Measurements from ENCODE around the gene UBE2E2.
"Not testable (repeated sequence)": the region's sequence is repeated elsewhere in the genome, so short reads cannot be mapped to it uniquely, and the experiment has no call there.

UBE2E2 gene

DNA sequence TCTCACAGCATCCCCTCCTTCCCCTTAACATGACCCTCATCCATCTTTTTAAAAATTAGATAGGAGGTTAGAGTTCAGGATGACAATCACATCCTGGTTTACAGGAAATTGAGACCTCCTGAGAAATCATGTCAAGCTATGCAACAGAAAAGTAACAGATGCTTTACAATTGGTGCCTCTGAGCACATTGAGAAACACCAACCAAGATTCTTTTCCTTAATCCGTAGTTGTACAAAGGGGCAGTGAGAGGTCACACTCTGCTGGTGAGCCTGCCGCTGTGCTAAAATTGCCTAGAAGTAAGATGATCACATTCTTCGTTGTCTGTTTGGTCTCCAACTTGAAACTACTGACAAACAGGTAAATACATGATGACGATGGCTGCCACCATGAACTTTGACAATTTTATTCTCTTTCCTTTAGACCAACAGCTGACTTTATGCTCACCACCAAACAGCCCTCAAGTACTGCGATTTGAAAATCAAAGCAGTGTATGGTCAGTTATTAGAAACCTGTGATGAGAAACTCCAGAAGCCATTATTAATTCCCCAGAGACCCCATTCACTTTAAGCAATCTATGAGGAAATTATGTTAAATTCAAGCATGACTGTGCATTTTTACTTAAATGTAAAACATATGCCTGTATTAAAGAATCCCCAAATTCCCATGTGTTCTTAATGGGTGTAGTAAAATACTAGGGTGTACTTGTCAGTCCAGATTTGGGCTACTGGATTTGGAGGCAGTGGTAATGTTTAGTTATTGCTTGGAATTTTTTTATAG lies 392.0 kb downstream of the UBE2E2 start:
- Mint-ChIP-seq H3K27me3 (no peaks in the 10 kb centered on the region), H3K27ac (no peak overlapping the region), H3K4me3 (no peak overlapping the region), H3K36me3 (peaks cover 12% of the 10 kb centered on the region), H3K4me1 (no peaks in the 10 kb centered on the region), H3K9me3 (peaks cover 6% of the 10 kb centered on the region)

DNA sequence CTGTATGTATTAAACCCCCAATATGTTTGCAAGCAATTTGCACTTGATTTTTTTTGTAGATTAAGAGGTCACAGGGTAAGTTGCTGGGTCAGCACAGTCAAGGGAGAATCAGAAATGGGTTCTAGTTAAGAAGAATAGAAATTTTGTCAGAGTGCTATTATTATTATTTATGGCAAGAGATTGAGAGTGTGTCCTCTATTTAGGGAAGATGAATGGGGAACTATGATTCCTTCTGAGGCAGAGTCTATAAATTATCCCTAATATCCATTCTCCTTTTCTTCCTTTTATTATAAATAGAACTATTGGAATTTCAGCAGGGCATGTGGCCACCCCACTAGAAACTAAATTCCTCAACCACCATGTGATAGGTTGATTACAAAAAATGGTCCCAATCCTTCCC lies 392.7 kb downstream of the UBE2E2 start:
- Mint-ChIP-seq H3K27ac (no peak overlapping the region), H3K9me3 (peaks cover 6% of the 10 kb centered on the region), H3K4me3 (no peak overlapping the region), H3K27me3 (no peaks in the 10 kb centered on the region), H3K36me3 (peaks cover 12% of the 10 kb centered on the region), H3K4me1 (no peaks in the 10 kb centered on the region)

DNA sequence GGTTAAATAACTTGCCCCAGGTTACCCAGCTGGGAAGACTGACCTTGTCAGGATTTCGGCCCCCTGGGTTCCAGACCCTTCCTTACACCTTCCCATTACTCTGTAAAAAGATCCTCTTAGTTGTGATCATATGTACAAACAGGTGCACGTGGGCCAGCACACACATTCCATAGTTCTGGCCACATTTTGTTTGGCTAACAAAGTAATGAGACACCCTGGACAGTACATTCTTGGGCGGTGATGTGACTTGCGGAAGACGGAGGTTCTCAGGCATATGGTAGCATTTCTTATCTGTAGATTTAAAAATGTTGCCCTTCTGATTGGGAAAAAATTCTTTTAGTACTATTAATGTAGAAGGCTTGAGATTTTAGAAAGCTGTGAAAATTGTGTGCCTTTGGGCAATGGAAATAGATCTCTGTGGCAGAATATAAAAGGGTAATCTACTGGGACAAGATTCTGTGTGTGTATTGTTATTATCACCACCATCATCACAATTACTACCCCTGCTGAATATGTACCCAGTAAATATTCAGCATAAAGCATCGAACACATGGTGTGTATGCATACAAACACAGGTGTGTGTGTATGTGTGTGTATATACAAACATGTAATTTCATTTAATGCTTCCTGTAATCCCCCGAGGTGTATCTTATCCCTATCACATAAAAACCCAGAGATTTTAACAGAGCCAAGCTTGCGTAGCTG lies 397.2 kb downstream of the UBE2E2 start:
- H3K36me3 Mint-ChIP-seq: peaks cover 10% of the 10 kb centered on the region
- peaks cover 6% of the 10 kb centered on the region for H3K9me3 Mint-ChIP-seq
- no peaks in the 10 kb centered on the region for H3K4me1 Mint-ChIP-seq
- no peaks in the 10 kb centered on the region for H3K27me3 Mint-ChIP-seq
- no peak overlapping the region for H3K27ac Mint-ChIP-seq
- no peak overlapping the region for H3K4me3 Mint-ChIP-seq

DNA sequence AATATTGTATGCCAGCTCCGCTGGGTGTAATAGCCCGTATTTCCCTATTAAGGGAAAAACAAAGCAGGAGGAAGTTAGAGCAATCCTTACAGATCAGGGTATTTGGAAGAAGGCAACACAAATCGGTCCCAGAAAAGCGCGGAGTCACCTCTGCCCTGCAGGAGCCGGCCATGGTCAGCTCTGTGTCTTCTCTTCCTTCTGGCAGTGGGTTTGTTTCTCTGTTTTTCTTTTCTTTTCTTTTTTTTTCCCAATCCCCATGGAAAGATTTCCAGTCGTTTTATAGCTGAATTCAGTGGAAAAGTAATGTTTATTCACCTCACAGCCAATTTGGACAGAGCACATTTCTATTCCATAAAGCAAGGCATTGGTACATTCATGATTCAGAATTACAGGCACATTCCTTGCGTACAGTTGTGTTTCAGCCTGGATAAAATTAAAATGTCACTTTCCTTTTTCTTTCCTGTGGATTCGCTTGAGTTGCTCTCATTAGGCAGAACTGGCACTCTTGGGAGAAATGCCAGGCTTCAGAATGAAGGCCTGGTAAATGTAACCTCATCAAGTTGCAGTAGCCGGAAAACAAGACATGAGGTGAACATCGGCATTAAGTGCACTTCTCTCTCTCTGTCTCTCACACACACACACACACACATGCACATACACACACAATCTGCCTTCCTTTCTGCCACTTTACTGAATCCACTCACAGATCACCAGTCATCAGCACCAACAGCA lies 398.1 kb downstream of the UBE2E2 start:
- peaks cover 6% of the 10 kb centered on the region for H3K36me3 Mint-ChIP-seq
- no peak overlapping the region for H3K27ac Mint-ChIP-seq
- no peak overlapping the region for H3K4me3 Mint-ChIP-seq
- no peaks in the 10 kb centered on the region for H3K27me3 Mint-ChIP-seq
- peaks cover 6% of the 10 kb centered on the region for H3K9me3 Mint-ChIP-seq
- no peaks in the 10 kb centered on the region for H3K4me1 Mint-ChIP-seq

DNA sequence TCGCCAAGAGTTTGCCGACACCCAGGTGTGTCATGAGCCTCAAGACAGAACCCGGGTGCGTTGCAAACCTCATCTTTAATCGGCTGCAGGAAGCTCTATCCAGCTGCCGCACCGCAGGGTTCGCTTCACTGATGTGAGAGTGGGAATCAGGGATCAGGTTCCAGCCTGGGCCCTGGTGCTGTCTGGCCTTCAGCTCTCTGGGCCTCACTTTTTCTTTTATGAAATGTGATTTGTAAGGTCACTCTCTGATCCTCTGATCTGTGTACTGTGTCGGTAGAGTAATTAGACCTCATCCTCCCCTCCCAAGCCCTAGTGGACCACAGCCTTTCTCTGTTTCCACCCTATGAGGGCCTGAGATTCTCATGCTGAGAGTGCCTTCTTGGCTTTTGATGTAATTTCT lies 399.8 kb downstream of the UBE2E2 start:
- Mint-ChIP-seq H3K36me3 (no peaks in the 10 kb centered on the region), H3K27me3 (no peaks in the 10 kb centered on the region), H3K27ac (no peak overlapping the region), H3K4me1 (no peaks in the 10 kb centered on the region), H3K9me3 (no peaks in the 10 kb centered on the region), H3K4me3 (no peak overlapping the region)

DNA sequence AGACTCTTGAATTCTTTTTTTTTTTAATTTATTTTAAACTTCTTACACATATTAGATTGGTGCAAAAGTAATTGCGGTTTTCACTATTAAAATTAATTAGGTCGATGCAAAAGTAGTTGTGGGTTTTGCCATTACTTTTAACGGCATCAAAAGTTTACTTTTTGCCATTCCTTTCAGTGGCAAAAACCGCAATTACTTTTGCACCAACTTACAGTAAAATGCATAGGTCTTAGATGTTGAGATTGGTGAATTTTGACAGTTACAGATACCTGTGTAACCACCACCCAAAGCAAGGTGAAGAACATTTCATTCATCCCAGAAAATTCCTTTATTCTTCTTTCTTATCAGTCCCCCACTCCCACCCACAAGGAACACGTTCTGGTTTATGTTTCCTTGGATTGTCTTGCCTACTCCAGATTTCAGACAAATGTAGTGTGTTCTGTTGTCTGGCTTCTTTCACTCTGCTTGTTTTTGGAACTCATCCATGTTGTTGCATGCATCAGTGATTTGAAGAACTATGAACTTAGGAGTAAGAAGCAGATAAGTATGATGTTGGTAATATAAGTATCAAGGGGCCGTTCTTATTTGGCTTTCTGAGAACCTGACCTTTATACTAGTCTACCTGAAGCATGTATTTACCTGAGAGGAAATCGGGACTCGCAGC lies 404.2 kb downstream of the UBE2E2 start:
- H3K36me3 Mint-ChIP-seq: no peaks in the 10 kb centered on the region
- no peaks in the 10 kb centered on the region for H3K27me3 Mint-ChIP-seq
- H3K4me1 Mint-ChIP-seq: no peaks in the 10 kb centered on the region
- H3K9me3 Mint-ChIP-seq: no peaks in the 10 kb centered on the region
- no peak overlapping the region for H3K4me3 Mint-ChIP-seq
- H3K27ac Mint-ChIP-seq: no peak overlapping the region

DNA sequence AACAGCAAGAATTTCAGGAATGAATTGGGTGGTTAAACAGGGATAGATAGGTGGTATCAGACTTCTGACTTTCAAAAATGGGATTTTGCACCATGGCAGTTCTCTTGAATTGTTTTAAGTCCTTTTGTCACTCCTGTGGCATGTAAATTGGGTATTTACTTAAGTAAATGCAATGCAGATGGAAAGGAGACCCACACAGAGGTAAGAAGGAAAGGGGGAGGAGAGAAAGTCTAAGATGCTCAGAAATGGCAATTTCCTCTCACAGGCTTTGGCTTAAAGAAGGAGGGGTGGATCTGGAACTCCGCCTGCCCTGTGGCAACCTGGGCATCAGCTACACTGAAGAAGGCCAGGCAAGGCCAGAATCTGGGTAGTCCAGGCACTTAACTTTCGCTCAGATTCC lies 405.5 kb downstream of the UBE2E2 start:
- H3K4me1 Mint-ChIP-seq: no peaks in the 10 kb centered on the region
- H3K27ac Mint-ChIP-seq: no peak overlapping the region
- no peak overlapping the region for H3K4me3 Mint-ChIP-seq
- no peaks in the 10 kb centered on the region for H3K9me3 Mint-ChIP-seq
- no peaks in the 10 kb centered on the region for H3K36me3 Mint-ChIP-seq
- no peaks in the 10 kb centered on the region for H3K27me3 Mint-ChIP-seq

DNA sequence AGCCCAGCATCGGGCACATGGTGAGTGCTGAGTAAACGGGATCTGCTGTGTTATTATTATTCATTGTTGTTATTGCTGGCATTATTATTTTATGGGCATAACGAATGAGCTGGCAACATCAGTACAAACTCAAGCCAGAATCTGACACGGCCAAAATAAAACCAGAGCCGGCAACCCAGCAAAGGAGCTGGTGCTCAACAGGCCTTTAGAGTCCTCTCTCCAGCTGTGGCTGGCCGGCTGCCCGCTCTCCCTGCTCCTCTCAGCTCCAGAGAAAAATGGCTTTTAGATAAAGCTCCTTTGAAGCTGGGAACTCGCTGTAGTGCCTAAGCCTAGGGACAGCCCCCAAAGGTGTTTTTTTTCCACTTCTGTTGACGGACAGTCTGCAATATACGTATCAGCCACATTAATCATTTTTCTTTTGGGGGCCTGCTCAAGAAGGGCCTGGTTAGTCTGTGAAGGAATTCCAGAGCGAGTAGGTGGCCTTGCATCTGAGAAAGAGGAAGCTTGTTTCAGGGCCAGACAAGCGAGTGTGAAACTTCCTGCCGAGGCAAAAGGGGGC lies 408.7 kb downstream of the UBE2E2 start:
- H3K36me3 Mint-ChIP-seq: no peaks in the 10 kb centered on the region
- no peaks in the 10 kb centered on the region for H3K27me3 Mint-ChIP-seq
- H3K27ac Mint-ChIP-seq: no peak overlapping the region
- H3K4me1 Mint-ChIP-seq: peaks cover 4% of the 10 kb centered on the region
- H3K9me3 Mint-ChIP-seq: no peaks in the 10 kb centered on the region
- no peak overlapping the region for H3K4me3 Mint-ChIP-seq

DNA sequence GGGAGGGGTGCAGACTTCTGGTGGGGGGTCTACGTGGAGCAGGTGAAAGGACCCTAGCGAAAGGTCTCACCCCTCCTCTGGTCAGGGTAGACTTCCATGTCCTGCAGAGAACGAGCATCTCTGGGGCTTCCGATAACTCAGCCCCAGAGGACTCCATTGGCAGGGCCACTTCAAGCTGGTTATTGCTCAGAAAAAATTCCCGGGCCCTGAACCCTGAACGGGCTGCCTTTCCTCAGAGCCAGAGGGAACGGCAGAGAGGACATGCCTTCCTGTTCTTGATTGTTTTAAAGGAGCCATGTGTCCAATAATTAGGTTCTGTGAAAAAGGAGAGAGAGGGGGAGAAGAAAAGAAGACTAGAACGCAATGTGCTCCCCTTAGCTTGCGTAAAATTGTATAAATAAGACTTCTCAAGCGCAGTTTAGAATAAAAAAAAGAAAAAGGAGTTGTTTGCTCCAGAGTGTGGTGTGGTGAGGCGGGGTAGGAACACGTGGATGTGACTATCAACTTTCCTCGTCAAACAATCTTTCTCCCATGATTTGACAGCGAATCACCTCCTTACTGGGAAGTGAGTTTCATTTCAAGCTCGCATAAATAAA lies 409.3 kb downstream of the UBE2E2 start:
- Mint-ChIP-seq H3K36me3 (peaks cover 2% of the 10 kb centered on the region), H3K27ac (no peak overlapping the region), H3K4me3 (no peak overlapping the region), H3K4me1 (peaks cover 9% of the 10 kb centered on the region), H3K27me3 (no peaks in the 10 kb centered on the region), H3K9me3 (no peaks in the 10 kb centered on the region)

DNA sequence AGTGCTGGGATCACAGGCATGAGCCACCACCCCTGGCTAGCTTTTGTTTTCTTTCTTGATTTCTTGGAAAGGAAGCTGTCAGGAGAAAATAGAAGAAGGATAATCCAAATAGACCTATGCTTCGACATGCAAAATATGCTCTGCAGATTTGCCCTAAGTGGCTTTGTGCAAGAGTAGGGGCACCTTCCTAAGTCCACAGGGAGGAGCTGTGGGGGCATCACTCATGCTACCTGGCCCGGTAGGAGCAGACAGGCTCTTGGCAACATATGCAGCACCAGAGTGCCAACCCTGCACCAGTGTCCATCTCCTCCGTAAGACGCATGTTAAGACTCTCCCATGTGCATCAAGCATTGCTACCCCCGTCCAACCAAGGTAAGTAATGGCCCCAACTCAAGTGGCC lies 411.9 kb downstream of the UBE2E2 start:
- Mint-ChIP-seq H3K9me3 (no peaks in the 10 kb centered on the region), H3K4me3 (no peak overlapping the region), H3K27ac (no peak overlapping the region), H3K4me1 (peaks cover 14% of the 10 kb centered on the region), H3K36me3 (peaks cover 2% of the 10 kb centered on the region), H3K27me3 (no peaks in the 10 kb centered on the region)

DNA sequence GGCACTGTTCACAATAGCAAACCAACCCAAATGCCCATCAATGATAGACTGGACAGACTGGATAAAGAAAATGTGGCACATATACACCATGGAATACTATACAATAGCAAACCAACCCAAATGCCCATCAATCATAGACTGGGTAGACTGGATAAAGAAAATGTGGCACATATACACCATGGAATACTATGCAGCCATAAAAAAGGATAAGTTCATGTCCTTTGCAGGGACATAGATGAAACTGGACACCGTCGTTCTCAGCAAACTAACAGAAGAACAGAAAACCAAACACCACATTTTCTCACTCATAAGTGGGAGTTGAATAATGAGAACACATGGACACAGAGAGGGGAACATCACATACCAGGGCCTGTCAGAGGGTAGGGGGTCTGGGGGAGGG lies 415.3 kb downstream of the UBE2E2 start:
- H3K27ac Mint-ChIP-seq, H3K36me3 Mint-ChIP-seq, H3K4me3 Mint-ChIP-seq, H3K27me3 Mint-ChIP-seq, H3K9me3 Mint-ChIP-seq: not testable (repeated sequence)
- H3K4me1 Mint-ChIP-seq: peaks cover 14% of the 10 kb centered on the region

DNA sequence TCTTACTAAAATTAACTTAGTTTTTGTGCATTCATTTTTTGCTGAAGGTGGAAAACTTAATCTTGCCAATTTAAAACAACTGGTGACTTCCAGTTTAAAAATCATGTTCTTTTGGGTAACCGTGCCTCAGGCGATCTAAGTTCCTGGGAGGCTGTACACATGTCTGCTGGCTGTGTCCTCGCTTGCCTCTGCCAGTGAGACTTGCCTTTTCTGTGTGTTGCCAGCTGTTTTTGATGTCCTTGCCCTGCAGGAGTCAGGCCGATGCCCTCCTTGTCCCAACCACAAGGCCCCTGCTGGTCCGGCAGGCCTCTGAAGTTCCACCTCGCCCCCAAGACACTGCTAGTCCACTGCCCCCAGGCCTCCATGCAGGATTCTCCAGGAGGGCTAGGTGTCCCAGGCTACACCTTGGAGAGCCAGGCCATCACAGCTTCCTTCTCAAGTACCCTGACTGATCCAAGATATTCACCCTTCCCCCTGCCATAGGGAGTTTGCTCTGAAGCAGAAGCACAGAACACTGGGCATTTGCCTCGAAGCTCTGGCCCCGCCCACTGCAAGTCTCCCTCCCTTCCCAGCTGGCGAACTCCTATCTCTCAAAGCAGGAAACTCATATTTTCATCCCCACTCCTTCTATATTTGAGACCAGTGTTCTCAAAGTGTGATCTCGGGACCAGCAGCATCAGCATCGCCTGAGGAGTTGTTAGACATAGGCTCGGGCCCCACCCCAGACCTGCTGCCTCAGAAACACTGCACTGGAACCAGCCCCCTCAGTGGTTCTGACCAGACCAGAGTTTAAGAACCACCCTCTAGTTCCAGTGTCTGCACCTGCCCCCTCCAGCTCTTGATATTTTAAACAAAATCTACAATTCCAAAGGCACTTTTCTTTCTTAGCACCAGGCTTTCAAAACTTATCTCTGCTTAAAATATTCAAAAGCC lies 416.8 kb downstream of the UBE2E2 start:
- Mint-ChIP-seq H3K36me3 (peaks cover 2% of the 10 kb centered on the region), H3K9me3 (no peaks in the 10 kb centered on the region), H3K4me1 (peaks cover 14% of the 10 kb centered on the region), H3K27me3 (peaks cover 1% of the 10 kb centered on the region), H3K27ac (no peak overlapping the region), H3K4me3 (no peak overlapping the region)

DNA sequence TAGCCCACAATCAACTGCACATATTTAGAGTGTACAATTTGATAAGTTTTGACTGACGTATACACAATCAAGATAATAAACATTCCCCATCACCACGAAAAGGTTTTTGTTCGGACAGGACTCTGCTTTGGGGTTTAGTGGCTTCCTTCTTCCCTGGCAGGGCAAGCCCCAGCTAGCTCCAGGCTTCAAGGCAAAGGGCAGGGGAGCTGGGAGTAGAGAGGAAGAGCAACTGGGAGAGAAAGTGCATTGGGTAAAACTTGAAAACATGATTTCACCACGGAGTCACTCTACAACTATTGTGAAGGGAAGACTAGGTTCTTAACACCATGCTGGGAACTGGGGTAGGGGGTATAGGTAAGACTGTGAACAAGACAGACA lies 417.5 kb downstream of the UBE2E2 start:
- Mint-ChIP-seq H3K27me3 (peaks cover 1% of the 10 kb centered on the region), H3K4me1 (peaks cover 14% of the 10 kb centered on the region), H3K27ac (no peak overlapping the region), H3K4me3 (no peak overlapping the region), H3K36me3 (peaks cover 2% of the 10 kb centered on the region), H3K9me3 (no peaks in the 10 kb centered on the region)

DNA sequence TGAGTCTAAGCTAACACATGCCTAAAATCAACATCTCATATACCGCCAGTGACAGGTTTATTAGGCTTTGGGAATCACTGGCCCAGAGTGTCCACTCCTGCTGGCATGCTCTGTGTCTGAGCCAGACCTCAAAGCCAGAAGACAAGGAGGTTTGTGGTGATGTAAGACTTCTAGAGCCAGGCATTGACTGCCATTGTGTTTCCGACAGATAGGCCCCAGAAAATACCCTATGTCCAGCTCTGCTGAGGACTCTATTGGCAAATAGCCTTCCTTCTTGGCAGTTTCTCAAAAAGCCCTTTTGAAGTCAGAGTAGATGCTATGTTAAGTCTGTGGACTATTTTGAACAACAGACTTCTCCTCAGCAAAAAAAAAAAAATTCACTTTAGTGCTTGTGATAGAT lies 420.7 kb downstream of the UBE2E2 start:
- Mint-ChIP-seq H3K4me1 (no peaks in the 10 kb centered on the region), H3K4me3 (no peak overlapping the region), H3K27me3 (peaks cover 3% of the 10 kb centered on the region), H3K27ac (no peak overlapping the region), H3K9me3 (no peaks in the 10 kb centered on the region), H3K36me3 (no peaks in the 10 kb centered on the region)

Data from activated naive CD4-positive, alpha-beta T cell treated with anti-CD3 and anti-CD28 coated beads, Interleukin-2, amount 50 U/mL, for 24 hours (primary cell).